Muscle of arm (tissue), 12 donors: ENCODE results near the gene MOB3B. TPM values are rescaled to one million over a fixed set of nuclear protein-coding genes. Genes with fewer than 3 reads are reported as not detected.
"Not testable (repeated sequence)": the region's sequence is repeated elsewhere in the genome, so short reads cannot be mapped to it uniquely, and the experiment has no call there.

Experiments
- DNase-seq: peaks from one replicate; pipeline ENCODE4 v3.0.0-alpha.2; 2013
- polyA plus RNA-seq, 12 donors: library from polyadenylated mRNA; unstranded; fragments of 120-200 nt; gene quantifications; one replicate each; pipeline ENCODE4 v1.2.1, GENCODE V29; 2013; ENCODE audit not compliant: insufficient read length in 12 of 12

Gene MOB3B
- polyA plus RNA-seq, 12 donors = 2.1 to 7.3 (median 2.9) TPM; not detected in 1

GRCh38 chr9:27519466-27520465 lies 9.8 kb downstream of the MOB3B start:
- no peak for DNase-seq

GRCh38 chr9:27518809-27519208 lies 10.8 kb downstream of the MOB3B start:
- DNase-seq = no peak

DNA sequence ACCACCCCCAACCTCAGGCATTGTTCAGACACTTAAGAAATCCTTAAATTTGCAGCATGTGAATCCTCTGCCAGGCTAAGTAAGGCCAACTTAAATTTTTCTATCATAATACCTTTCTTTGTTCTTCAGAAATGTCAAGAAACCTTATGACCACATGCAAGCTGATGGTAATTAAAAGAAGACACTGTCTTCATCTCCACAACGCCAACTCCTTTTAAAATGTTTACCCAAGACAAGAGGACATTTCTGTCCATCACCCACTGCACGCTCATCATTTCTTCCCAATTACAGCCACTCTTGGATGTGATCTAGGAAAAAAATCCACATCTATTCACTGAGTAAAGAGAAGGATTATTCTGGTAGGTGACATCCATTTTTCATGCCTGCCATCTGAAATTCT lies 11.6 kb downstream of the MOB3B start:
- no peak for DNase-seq

DNA sequence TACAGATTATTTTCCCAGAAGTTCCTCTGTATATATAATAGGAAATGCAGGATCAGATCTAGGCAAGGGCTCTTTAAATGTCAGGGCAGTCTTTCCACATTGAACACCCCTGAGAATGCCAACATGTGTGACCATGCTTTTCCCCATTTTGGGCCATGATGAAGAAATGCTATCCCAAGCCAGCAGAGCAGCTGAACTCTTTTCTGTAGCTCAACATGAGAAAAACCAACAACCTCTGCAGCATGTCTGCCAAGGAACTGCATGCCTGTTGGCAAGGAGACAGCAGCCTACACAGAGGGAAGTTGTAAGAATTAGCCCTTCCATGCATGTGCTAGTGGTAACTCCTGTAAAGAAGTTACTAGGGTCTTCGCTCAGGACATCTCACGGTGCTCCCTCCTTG lies 15.1 kb downstream of the MOB3B start:
- DNase-seq = peak; percentile 38

GRCh38 chr9:27511771-27512170 lies 17.8 kb downstream of the MOB3B start:
- no peak for DNase-seq

GRCh38 chr9:27510780-27511179 lies 18.8 kb downstream of the MOB3B start:
- no peak for DNase-seq

DNA sequence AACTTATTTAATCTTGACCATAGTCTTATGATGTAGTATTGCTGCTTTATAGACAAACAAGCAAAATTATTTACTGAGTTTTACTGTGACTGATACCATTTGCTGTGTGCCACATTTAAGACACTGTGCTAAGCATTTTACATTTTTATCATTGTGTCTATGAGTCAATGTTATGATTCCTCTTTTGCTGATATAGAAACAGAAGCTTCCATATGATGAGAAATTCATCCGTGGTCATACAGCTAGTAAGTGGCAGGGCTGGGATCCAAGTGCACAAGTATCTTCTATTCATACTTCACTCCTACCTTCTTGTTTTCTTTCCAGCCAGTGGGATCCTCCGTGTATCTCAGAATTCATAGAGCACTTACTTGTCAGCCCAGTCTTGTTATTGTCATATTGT lies 22.6 kb downstream of the MOB3B start:
- no peak for DNase-seq

DNA sequence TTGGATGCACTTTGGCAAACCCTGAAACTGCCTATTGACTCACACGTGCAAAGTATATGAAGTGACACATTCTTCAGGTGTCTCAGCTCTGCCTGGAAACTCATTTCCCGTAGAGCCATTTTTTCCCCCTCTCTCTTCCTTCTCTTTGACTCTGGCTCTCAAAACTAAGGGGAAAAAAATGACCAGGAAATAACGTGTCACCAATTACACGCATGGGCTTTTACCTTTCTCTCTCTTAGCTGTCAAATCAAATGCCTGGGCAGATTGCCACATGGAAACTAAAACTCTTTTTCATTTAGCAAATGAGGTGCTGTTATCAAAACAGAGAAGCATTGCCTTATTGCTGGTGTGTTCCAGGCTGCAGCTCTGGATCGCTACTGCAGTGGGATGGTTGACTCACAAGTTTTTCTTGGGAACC lies 23.9 kb downstream of the MOB3B start:
- no peak for DNase-seq

DNA sequence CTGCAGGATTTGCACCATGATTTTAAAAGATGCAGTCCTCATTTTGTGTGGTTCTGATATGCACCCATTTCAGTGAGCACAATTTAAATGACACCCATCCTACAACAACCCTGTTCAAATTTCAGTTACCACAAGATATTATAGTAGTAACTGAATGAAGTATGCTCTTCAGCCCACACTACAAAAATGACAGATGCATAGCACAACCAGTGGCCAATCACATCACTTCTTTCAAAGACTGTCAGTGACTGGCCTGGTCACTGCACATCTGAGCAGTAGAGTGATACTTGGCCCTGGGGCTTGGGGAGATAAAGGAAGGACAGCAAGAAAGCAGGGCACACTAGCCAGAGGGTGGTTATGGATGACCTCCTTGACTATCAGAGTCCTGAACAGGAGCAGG lies 25.4 kb downstream of the MOB3B start:
- DNase-seq = no peak

GRCh38 chr9:27503623-27504022 lies 26.0 kb downstream of the MOB3B start:
- no peak for DNase-seq

GRCh38 chr9:27500902-27501301 lies 28.7 kb downstream of the MOB3B start:
- not testable (repeated sequence) for DNase-seq

GRCh38 chr9:27499451-27499850 lies 30.2 kb downstream of the MOB3B start:
- no peak for DNase-seq

DNA sequence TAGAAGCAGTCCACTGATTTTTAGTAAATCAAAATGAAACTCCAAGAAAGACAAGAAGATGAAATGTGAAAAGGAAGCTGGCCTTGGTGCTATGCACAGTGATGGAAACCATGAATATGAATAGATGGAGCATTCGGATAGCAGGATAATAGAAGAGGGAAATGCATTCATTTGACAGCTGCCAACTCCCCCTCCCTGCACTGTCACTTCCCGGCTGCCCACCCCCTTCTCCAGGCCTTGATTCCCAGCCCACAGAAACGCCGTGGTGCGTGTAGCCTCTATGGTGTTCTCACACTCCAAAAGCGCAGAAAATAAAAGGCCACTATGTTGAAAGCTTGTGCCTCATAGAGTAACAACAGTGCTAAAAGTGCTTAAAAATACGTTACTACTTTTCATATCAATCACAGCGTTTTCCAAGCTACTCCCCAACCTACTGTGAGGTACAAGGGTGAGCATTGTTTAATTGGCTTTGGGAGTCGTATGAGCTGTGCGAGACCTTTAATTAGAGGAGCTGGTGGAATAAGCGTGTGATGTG lies 31.7 kb downstream of the MOB3B start:
- no peak for DNase-seq

GRCh38 chr9:27496135-27496504 lies 33.5 kb downstream of the MOB3B start:
- DNase-seq = no peak

GRCh38 chr9:27495480-27496134 lies 34.0 kb downstream of the MOB3B start:
- no peak for DNase-seq

- DNase-seq = no peak
These were observed 38.5 kb downstream of the MOB3B start for GRCh38 chr9:27491154-27491553.

DNA sequence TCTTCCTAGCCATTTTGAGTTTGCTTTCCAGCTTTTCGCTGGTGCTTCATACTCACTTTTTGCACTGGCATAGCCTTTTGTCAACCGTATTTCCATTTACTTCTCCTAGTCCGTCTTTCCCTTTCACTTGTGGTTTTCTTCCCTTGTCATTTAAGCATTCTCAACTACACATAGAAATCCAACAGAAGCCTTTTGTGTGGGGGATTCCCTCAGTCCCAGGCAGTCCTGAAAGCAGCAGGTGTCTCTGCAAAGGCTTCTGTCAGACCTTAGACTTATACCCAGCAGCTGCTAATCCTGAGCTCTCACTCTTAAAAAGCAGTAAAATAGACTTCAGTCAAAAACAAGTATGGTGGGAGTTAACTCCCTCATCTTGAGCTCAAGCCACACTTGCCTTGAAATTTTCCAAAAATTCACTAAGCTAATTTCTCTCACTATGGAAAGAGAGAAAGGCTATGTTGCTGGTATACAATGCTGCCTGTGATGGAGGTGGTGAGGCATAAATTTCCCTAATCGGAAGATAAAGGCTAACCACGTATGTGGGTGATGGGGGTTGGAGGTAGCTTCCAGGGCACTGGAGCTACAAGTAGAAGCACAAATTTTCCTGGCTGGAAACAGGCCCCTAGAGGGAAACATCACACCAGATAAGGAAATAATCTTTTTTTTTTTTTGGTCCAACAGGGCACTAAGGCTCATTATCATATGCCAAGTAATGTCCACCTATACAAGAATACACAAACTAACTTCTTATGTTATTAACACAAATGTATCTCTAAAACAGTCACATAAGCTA lies 40.3 kb downstream of the MOB3B start:
- DNase-seq = no peak

GRCh38 chr9:27487927-27488326 lies 41.7 kb downstream of the MOB3B start:
- no peak for DNase-seq

GRCh38 chr9:27487128-27487640 lies 42.4 kb downstream of the MOB3B start:
- no peak for DNase-seq

GRCh38 chr9:27485158-27485557 lies 44.5 kb downstream of the MOB3B start:
- no peak for DNase-seq

GRCh38 chr9:27483576-27483975 lies 46.0 kb downstream of the MOB3B start:
- DNase-seq = no peak

- DNase-seq = no peak
These were observed 46.9 kb downstream of the MOB3B start for GRCh38 chr9:27482709-27483108.
